B cell (primary cell): ENCODE data around the gene LGSN. TPM values are rescaled to one million over a fixed set of nuclear protein-coding genes. Genes with fewer than 3 reads are reported as not detected.

Experiments
- ATAC-seq: fragments of 200-7000 bp; cut with Tn5 transposase; one replicate; pipeline ENCODE4 v1.10.0; 2021; ENCODE audit warnings: low read depth, mild to moderate bottlenecking, moderate number of reproducible peaks, moderate library complexity
- CTCF ChIA-PET: fragments of 350-600 bp; sonication (Branson Sonifier 250); formaldehyde crosslinking; loops from one replicate; lab custom pipeline; 2021; ENCODE audit warnings: antibody characterized with exemption, inconsistent platforms; lab: Charles Lee
- POLR2A ChIA-PET: fragments of 350-600 bp; sonication (Branson Sonifier 250); formaldehyde crosslinking; loops from one replicate; lab custom pipeline; 2021; ENCODE audit warnings: antibody characterized with exemption; lab: Charles Lee
- DNase-seq: peaks from one replicate; pipeline ENCODE4 v3.0.0; 2013
- H2AFZ ChIP-seq: 2 replicates; pipeline ENCODE4 v1.6.1; 2012; ENCODE audit warnings: mild to moderate bottlenecking, low read depth, low read length; ENCODE audit not compliant: insufficient read depth, poor library complexity, severe bottlenecking
- H3K27ac ChIP-seq, 2 donors: 1 replicate in 1 of 2; 2 replicates in 1 of 2; pipeline ENCODE4 v1.5.1; 2012 to 2013; ENCODE audit warnings: low read length in 2 of 2, mild to moderate bottlenecking in 2 of 2, moderate library complexity in 1 of 2
- H3K27me3 ChIP-seq, 4 experiments: fragments of 200-600 bp in 1 of 4; sonication (generic) in 1 of 4; replicated peaks in 1 of 4; 1 replicate in 2 of 4; 2 replicates in 2 of 4; pipeline versions ENCODE4 v1.6.1 to v1.7.0; 2013 to 2016; ENCODE audit warnings: low read length in 3 of 4, mild to moderate bottlenecking in 2 of 4, mixed read lengths in 1 of 4, moderate library complexity in 1 of 4; ENCODE audit not compliant: insufficient read depth in 4 of 4, control insufficient read depth in 3 of 4; ENCODE audit errors: control extremely low read depth in 1 of 4
- H3K36me3 ChIP-seq, 2 experiments: replicated peaks in 1 of 2; 1 replicate in 1 of 2; 2 replicates in 1 of 2; pipeline versions ENCODE4 v1.6.1 to v1.7.1; 2013; ENCODE audit warnings: low read length in 1 of 2; ENCODE audit not compliant: insufficient read depth in 2 of 2, control insufficient read depth in 1 of 2; ENCODE audit errors: control extremely low read depth in 1 of 2, extremely low read depth in 1 of 2
- H3K4me1 ChIP-seq, 2 donors: fragments of 200-600 bp in 1 of 2; sonication (generic) in 1 of 2; 1 replicate in 1 of 2; 2 replicates in 1 of 2; pipeline versions ENCODE4 v1.5.1 to v1.6.1; 2013 to 2017; ENCODE audit warnings: low read length in 2 of 2; ENCODE audit not compliant: control insufficient read depth in 2 of 2, insufficient read depth in 2 of 2
- H3K4me2 ChIP-seq: replicated peaks from 2 replicates; pipeline ENCODE3; 2012; ENCODE audit warnings: mild to moderate bottlenecking, low read depth, low read length; ENCODE audit not compliant: poor library complexity, severe bottlenecking
- H3K4me3 ChIP-seq, 5 experiments: fragments of 200-600 bp in 1 of 5; sonication (generic) in 1 of 5; 1 replicate in 3 of 5; 2 replicates in 2 of 5; pipeline versions ENCODE4 v1.5.1 to v1.7.0; 2011 to 2016; ENCODE audit warnings: low read length in 4 of 5, mild to moderate bottlenecking in 4 of 5, low read depth in 2 of 5, control low read depth in 1 of 5, moderate library complexity in 1 of 5; ENCODE audit not compliant: insufficient read depth in 1 of 5; ENCODE audit errors: control extremely low read depth in 1 of 5, extremely low read depth in 1 of 5
- H3K79me2 ChIP-seq: fragments of 200-600 bp; sonication (generic); one replicate; pipeline ENCODE4 v1.6.0; 2016; ENCODE audit warnings: low read length; ENCODE audit not compliant: control insufficient read depth, insufficient read depth
- H3K9ac ChIP-seq: fragments of 200-600 bp; sonication (generic); 2 replicates; pipeline ENCODE4 v1.6.1; 2017; ENCODE audit warnings: mild to moderate bottlenecking, low read length, moderate library complexity
- H3K9me3 ChIP-seq, 3 donors: one replicate each; pipeline versions ENCODE4 v1.6.1 to v1.7.1; 2013; ENCODE audit warnings: low read length in 2 of 3; ENCODE audit not compliant: control insufficient read depth in 2 of 3, insufficient read depth in 1 of 3; ENCODE audit errors: control extremely low read depth in 1 of 3
- H4K20me1 ChIP-seq: 2 replicates; pipeline ENCODE4 v1.6.0; 2012; ENCODE audit warnings: mild to moderate bottlenecking, low read length; ENCODE audit not compliant: insufficient read depth, control insufficient read depth, poor library complexity, severe bottlenecking
- H3K27ac Mint-ChIP-seq: one replicate; pipeline ENCODE4 v1.8.0; 2021; ENCODE audit warnings: mixed read lengths
- H3K27me3 Mint-ChIP-seq: one replicate; pipeline ENCODE4 v1.8.0; 2021; ENCODE audit warnings: mixed read lengths
- H3K4me1 Mint-ChIP-seq: one replicate; pipeline ENCODE4 v1.8.0; 2021; ENCODE audit warnings: mixed read lengths
- H3K4me3 Mint-ChIP-seq: one replicate; pipeline ENCODE4 v1.8.0; 2021; ENCODE audit warnings: mixed read lengths
- H3K9me3 Mint-ChIP-seq: one replicate; pipeline ENCODE4 v1.8.0; 2022; ENCODE audit warnings: mixed read lengths; ENCODE audit not compliant: insufficient read depth
- EZH2 ChIP-seq: IDR thresholded peaks from 2 replicates; pipeline ENCODE4 v1.6.1; 2012; ENCODE audit warnings: borderline replicate concordance, low read depth, mild to moderate bottlenecking, moderate library complexity, low read length; ENCODE audit not compliant: insufficient read depth, poor library complexity, severe bottlenecking
- WGBS: methylation state at CpG from one replicate; pipeline ENCODE4 v1.1.5; 2013; ENCODE audit warnings: missing lambda C conversion rate; ENCODE audit not compliant: insufficient coverage; 5-methylcytosine and 5-hydroxymethylcytosine counted together
- intact Hi-C: fragments of 100-400 bp; cut with micrococcal nuclease; formaldehyde crosslinking; loops from one replicate; pipeline ENCODE4 v1.10.0; 2022
- polyA plus RNA-seq: library from polyadenylated mRNA; depleted of rRNA; stranded (reverse); fragments of >200 nt; gene quantifications from 2 replicates; pipeline ENCODE4 v1.2.3, GENCODE V29; 2012
- total RNA-seq, 2 donors: library from RNA; stranded (reverse); fragments of 120-200 nt in 1 of 2; gene quantifications; 1 replicate in 1 of 2; 2 replicates in 1 of 2; pipeline versions ENCODE4 v1.2.3 to v1.2.4, GENCODE V29; 2013 to 2022
- TF ChIP-seq, protein P1 (sequence below): fragments of 200-600 bp; IDR thresholded peaks from one replicate; pipeline ENCODE4 v1.8.0; 2022; ENCODE audit warnings: antibody characterized with exemption, mild to moderate bottlenecking

Gene LGSN
- total and polyA plus RNA-seq, 2 donors (not counting 1 experiment from before 2014, with no cell fraction given), result not detected

DNA sequence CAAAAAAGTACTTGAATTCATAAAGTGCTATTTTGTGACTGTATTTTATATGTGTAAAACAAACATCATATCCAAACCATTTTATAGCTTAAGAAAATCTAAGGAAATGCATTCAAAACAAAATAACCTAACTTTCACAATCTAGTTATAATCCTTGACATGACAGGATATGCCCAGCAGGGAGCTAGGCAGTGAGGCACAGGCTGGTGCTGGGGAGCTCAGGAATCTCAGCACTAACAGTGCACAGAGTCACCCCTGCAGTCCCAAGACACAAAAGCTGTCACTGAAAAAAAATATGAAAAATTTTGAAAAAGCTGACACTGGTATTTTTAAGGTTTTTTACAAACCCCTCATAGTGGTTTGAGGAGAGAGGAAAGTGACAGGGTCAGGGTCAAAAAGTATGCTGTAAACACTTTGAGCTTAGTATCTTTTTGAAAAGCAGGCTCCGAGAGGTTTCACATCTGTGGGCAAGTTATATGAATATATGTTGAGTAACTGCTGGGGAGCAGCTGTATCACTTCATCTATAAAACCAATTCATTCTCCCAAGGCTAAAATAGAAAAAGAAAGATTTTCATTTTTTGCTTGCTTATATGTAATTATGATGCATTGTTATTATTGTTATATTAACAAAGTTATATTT lies 24.1 kb downstream of the LGSN start:
- H3K79me2 ChIP-seq, result no peaks in the 10 kb centered on the region

DNA sequence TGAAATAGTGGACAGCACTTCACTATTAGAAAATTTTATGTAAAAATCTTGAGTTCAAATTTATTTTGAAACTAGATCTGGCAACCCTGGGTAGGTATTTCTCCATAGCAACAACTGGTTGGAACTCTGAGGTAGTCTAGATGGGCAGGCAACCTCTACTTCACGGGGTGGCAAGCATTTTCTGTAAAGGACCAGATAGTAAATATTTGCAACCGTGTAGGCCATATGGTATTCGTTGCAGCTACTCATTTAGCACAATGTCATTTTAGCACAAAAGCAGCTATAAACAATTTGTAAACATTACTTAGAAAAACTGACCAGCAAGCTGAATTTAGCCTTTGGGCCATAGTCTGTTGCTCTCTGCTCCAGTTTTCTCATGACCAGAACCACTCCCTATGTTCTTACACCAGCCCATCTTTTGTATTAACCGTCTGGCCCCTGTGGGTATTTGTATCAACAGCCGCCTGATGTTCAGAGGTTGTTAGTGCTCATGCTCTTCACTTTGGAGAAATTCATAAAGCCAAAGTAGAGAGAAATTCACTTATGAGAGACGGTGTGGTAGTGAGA lies 29.2 kb downstream of the LGSN start:
- H3K36me3 ChIP-seq, result no peaks in the 10 kb centered on the region
- no peak overlapping the region for H2AFZ ChIP-seq
- Mint-ChIP-seq H3K9me3 (no peaks in the 10 kb centered on the region), H3K4me1 (no peaks in the 10 kb centered on the region), H3K27me3 (peaks cover 3% of the 10 kb centered on the region), H3K27ac (no peak overlapping the region), H3K4me3 (no peak overlapping the region)
- no peak overlapping the region for H3K4me2 ChIP-seq
- no peaks in the 10 kb centered on the region for H3K9me3 ChIP-seq
- no peaks in the 10 kb centered on the region for H3K4me1 ChIP-seq
- H3K27ac ChIP-seq, result no peak overlapping the region
- no peaks in the 10 kb centered on the region for H4K20me1 ChIP-seq
- 97% methylated on average over 4 of the region's 6 CpGs for WGBS
- TF ChIP-seq, protein P1, sequence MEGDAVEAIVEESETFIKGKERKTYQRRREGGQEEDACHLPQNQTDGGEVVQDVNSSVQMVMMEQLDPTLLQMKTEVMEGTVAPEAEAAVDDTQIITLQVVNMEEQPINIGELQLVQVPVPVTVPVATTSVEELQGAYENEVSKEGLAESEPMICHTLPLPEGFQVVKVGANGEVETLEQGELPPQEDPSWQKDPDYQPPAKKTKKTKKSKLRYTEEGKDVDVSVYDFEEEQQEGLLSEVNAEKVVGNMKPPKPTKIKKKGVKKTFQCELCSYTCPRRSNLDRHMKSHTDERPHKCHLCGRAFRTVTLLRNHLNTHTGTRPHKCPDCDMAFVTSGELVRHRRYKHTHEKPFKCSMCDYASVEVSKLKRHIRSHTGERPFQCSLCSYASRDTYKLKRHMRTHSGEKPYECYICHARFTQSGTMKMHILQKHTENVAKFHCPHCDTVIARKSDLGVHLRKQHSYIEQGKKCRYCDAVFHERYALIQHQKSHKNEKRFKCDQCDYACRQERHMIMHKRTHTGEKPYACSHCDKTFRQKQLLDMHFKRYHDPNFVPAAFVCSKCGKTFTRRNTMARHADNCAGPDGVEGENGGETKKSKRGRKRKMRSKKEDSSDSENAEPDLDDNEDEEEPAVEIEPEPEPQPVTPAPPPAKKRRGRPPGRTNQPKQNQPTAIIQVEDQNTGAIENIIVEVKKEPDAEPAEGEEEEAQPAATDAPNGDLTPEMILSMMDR, result no peak
- TF ChIP-seq EZH2, result no peak
- CTCF ChIA-PET, result no interaction called here
- H3K79me2 ChIP-seq, result no peaks in the 10 kb centered on the region
- POLR2A ChIA-PET, result no interaction called here
- ATAC-seq (no peak), DNase-seq (no peak)
- H3K4me3 ChIP-seq, result no peak overlapping the region
- H3K27me3 ChIP-seq, result no peaks in the 10 kb centered on the region
- intact Hi-C loops, result no loop called here
- H3K9ac ChIP-seq, result no peak overlapping the region

More for the DNA sequence above, 24.1 kb downstream of the LGSN start:
- intact Hi-C loops, result no loop called here
- Histone ChIP-seq H4K20me1 (no peaks in the 10 kb centered on the region), H3K4me1 (no peaks in the 10 kb centered on the region), H3K4me3 (no peak overlapping the region), H2AFZ (no peak overlapping the region), H3K9me3 (peaks cover 0 to 4% (median 2%) of the 10 kb centered on the region in 3 donors), H3K36me3 (no peaks in the 10 kb centered on the region), H3K27me3 (no peaks in the 10 kb centered on the region), H3K9ac (no peak overlapping the region), H3K27ac (no peak overlapping the region), H3K4me2 (no peak overlapping the region)
- Mint-ChIP-seq H3K27ac (no peak overlapping the region), H3K4me3 (no peak overlapping the region), H3K27me3 (peaks cover 3% of the 10 kb centered on the region), H3K4me1 (no peaks in the 10 kb centered on the region), H3K9me3 (no peaks in the 10 kb centered on the region)
- ATAC-seq (no peak), DNase-seq (no peak)
- WGBS, result no CpG with 5 or more reads among the region's 1 CpG
- no peak for TF ChIP-seq EZH2
- TF ChIP-seq, protein P1, result no peak
- POLR2A ChIA-PET, result no interaction called here
- CTCF ChIA-PET, result interaction anchor here (1.1 kb wide), 1 partner anchor 21 kb away, joined by 3 read pairs; no protein-coding TSS in a partner anchor
